Measurements from ENCODE around the gene TENM4.

TENM4 gene

GRCh38 chr11:78810559-78811009 is 630.2 kb downstream of the TENM4 start:
- TF ChIP-seq, protein P1, sequence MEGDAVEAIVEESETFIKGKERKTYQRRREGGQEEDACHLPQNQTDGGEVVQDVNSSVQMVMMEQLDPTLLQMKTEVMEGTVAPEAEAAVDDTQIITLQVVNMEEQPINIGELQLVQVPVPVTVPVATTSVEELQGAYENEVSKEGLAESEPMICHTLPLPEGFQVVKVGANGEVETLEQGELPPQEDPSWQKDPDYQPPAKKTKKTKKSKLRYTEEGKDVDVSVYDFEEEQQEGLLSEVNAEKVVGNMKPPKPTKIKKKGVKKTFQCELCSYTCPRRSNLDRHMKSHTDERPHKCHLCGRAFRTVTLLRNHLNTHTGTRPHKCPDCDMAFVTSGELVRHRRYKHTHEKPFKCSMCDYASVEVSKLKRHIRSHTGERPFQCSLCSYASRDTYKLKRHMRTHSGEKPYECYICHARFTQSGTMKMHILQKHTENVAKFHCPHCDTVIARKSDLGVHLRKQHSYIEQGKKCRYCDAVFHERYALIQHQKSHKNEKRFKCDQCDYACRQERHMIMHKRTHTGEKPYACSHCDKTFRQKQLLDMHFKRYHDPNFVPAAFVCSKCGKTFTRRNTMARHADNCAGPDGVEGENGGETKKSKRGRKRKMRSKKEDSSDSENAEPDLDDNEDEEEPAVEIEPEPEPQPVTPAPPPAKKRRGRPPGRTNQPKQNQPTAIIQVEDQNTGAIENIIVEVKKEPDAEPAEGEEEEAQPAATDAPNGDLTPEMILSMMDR (IDR thresholded peaks at IDR 0.05): no peak
- no peak for DNase-seq (ENCODE audit: low spot score)
- H3K4me3 ChIP-seq: no peak overlapping the region
- H3K27ac ChIP-seq: peak overlapping the region in 1 of 2 donors; percentile 14

DNA sequence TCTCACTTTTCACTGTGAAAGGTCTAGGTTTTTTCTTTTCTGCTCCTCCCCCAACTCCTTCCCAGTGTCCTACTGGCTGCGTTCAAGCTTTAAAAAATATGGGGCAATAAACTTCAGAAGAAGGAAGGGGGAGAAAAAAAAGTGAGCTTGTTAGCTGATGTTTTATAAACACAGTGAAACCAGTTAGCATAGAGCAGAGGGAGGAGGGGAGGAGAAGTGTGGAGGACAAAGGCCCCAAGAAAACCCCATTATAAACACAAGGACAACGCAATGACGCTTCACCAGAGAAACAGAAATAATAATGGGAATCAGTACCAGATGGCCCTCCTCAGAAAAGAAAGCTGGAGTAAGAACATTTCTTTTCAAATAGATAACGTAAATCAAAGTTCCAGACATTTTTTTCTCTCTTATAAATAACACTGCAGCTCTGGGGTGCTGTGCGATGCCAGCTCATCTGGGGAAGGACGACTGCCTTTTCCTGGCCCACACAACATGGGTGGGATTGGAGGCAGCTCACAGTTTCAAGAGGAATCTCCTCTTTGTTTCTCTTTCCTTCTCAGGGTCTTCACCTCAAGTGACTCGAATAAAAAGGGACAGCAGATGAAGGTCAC is 630.8 kb downstream of the TENM4 start:
- H3K27ac ChIP-seq: no peak overlapping the region
- TF ChIP-seq, protein P1 (IDR thresholded peaks at IDR 0.05): no peak
- DNase-seq (ENCODE audit: low spot score): no peak
- no peak overlapping the region for H3K4me3 ChIP-seq

DNA sequence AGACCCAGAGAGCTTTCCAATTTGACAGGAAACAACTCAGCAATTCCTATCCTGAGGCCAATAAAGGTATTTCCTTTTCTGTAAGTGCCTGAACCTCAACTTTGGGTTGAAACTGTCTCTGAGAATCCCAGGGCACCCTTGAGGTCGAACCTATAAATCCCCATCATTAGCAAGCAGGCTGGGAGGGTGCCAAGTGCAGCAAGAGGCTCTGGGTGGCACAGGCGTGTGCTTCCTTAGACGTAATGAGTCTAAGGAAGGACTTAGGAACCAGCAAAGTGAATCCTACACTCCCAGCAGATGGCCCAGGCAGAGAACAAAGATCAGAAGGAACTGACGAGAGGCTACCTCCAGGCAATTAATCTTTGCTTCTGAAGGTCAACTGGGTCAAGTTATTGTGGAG is 631.9 kb downstream of the TENM4 start:
- DNase-seq (ENCODE audit: low spot score): no peak
- no peak overlapping the region for H3K27ac ChIP-seq

DNA sequence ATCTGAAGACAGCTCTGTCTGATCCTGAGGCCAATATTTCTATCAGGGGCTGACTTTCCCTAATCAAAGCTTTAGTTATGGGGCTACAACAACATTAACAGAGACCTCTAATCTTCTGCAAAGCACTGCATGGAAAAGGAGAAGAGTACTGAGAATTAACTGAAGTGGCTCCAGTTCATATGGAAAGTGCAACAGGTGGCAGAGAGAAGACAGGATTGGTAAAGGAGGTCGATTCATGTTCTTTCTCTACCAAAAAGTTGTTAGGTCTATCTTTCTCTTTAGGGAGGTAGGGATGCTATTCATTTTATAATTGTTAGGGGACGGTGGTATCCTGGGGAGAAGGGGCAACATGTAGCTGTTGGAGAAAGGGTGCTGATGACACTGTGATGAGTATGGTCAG is 633.5 kb downstream of the TENM4 start:
- TF ChIP-seq, protein P1 (IDR thresholded peaks at IDR 0.05): no peak
- Histone ChIP-seq H3K27ac (no peak overlapping the region), H3K4me3 (no peak overlapping the region)
- DNase-seq (ENCODE audit: low spot score): no peak

More for the DNA sequence above, 631.9 kb downstream of the TENM4 start:
- TF ChIP-seq, protein P1 (IDR thresholded peaks at IDR 0.05): no peak
- no peak overlapping the region for H3K4me3 ChIP-seq

DNA sequence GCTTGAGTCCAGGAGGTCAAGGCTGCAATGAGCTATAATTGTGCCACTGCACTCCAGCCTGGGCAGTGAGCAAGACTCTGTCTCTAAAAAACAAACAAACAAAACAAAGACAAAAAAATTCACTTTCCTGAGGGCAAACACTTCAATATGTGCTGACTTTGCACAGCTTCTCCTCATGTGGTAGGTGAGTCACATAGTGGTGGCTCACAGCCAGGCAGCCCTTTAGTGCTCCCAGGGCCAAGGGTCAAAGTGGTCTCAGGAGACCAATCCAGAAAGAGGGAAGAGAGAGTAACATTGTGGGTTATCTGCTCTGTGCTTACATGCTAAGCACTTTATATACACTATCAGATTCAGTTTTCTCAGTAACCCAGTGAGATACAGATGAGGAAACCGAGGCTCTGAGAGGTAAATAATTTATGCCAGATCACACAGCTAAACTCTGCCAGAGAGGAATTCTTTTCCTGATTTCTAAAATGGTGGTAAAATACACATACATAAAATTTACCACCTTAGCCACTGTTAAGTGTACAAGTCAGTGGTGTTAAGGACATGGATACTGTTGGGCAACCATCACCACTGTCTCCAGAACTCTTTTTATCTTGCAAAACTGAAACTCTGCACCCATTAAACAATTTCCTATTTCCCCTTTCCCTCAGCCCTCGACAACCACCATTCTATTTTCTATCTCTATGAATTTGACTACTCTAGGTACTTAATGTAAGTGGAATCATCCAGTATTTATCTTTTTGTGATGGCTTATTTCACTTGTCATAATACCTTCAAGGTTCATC is 634.4 kb downstream of the TENM4 start:
- Histone ChIP-seq H3K4me3 (no peak overlapping the region), H3K27ac (peak overlapping the region in 1 of 2 donors; percentile 12)
- TF ChIP-seq, protein P1 (IDR thresholded peaks at IDR 0.05): no peak
- no peak for DNase-seq (ENCODE audit: low spot score)

GRCh38 chr11:78804991-78805390 is 635.8 kb downstream of the TENM4 start:
- Histone ChIP-seq H3K4me3 (no peak overlapping the region), H3K27ac (no peak overlapping the region)
- no peak for DNase-seq (ENCODE audit: low spot score)
- TF ChIP-seq, protein P1 (IDR thresholded peaks at IDR 0.05): no peak

DNA sequence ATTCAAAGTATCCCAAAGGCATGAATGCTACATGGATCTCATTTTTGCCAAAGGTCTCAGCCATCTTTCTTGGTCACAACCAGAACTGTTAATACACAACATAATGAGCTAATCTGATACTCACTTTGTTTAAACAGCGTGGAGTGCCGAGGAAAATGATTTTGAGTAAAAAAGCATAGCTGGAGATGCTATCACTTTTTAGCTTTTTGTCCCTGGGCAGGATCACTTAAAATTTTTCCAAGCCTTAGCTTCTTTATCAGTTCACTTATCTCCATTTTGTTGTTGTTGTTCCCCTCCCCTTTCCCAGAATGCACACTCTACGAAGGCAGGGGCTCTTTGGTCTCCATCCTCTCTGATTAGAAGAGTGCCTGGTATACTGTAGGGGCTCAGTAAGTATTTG is 636.8 kb downstream of the TENM4 start:
- DNase-seq (ENCODE audit: low spot score): no peak

More for the DNA sequence above, 636.8 kb downstream of the TENM4 start:
- no peak overlapping the region for H3K4me3 ChIP-seq
- no peak overlapping the region for H3K27ac ChIP-seq
- TF ChIP-seq, protein P1 (IDR thresholded peaks at IDR 0.05): no peak
